HEK293T (cell line): ENCODE data around the gene ANKRD24.

ENCODE experiments used
- BHLHE40 ChIP-seq: fragments of 450-650 bp; IDR thresholded peaks from 2 replicates; pipeline ENCODE4 v1.6.1; 2016; ENCODE audit warnings: mild to moderate bottlenecking, moderate library complexity, borderline replicate concordance
- ELF4 ChIP-seq: fragments of 450-650 bp; IDR thresholded peaks from 2 replicates; pipeline ENCODE4 v1.6.1; 2017; ENCODE audit warnings: antibody characterized with exemption
- FOXK2 ChIP-seq: fragments of 450-650 bp; IDR thresholded peaks from 2 replicates; pipeline ENCODE4 v1.6.1; 2016; ENCODE audit warnings: mild to moderate bottlenecking
- FOXM1 ChIP-seq: fragments of 450-650 bp; IDR thresholded peaks from 2 replicates; pipeline ENCODE4 v1.6.1; 2017; ENCODE audit warnings: mild to moderate bottlenecking, borderline replicate concordance
- HDGF ChIP-seq: fragments of 450-650 bp; IDR thresholded peaks from 2 replicates; pipeline ENCODE4 v1.6.1; 2017; ENCODE audit warnings: antibody characterized with exemption, borderline replicate concordance
- SUZ12 ChIP-seq: fragments of 450-650 bp; IDR thresholded peaks from 2 replicates; pipeline ENCODE4 v1.6.1; 2016; ENCODE audit warnings: mild to moderate bottlenecking
- TARDBP ChIP-seq: fragments of 450-650 bp; IDR thresholded peaks from 2 replicates; pipeline ENCODE4 v1.6.1; 2016
- ZNF384 ChIP-seq: fragments of 450-650 bp; IDR thresholded peaks from 2 replicates; pipeline ENCODE4 v1.6.1; 2016

DNA sequence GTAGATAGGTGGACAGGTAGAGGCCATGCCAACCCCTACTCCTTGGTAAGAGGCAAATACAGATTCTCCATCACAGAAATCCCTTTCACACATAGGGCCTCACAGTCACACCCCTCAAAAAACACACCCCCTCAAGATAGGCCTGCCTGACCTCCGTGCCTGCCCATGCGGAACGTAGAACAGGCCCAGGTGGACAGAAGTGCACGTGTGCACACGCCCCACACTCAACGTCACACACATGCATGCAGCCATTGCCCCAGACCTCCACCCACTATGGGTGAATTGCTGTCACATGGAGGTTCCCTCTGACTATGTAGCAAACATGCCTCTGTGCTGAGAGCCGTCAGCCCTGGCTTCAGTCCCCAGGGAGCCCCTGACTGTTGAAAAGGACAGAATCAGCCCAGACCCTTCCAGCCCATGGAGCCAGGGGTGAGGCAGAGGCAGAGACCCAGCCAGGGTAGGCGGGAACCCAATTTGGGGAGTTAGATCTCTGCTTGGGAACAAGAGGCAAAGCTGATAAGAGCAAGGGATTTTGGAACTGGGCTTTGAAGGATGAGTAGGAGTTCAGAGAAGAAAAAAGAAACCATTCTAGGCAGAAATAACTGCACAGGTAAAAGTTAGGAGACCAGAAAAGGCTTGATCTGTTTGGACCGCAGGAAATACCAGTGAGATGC lies 3.1 kb downstream of the ANKRD24 start:
- no peak for TF ChIP-seq TARDBP
- no peak for TF ChIP-seq FOXM1
- TF ChIP-seq FOXK2 = no peak
- TF ChIP-seq SUZ12 = no peak
- no peak for TF ChIP-seq ZNF384
- TF ChIP-seq BHLHE40 = no peak
- no peak for TF ChIP-seq HDGF
- TF ChIP-seq ELF4 = no peak
